K562 (cell line): ENCODE measurements around the gene ST6GALNAC1. TPM values are rescaled to one million over a fixed set of nuclear protein-coding genes. Genes with fewer than 3 reads are reported as not detected.
A peak's percentile ranks its signal among the peaks of the same experiment; 100 is the strongest.

Experiments used
- ARID2 ChIP-seq: fragments of 450-650 bp; IDR thresholded peaks from 2 replicates; pipeline ENCODE4 v1.6.1; 2017; ENCODE audit warnings: antibody characterized with exemption, mild to moderate bottlenecking
- CEBPB ChIP-seq: fragments of 450-650 bp; IDR thresholded peaks from 2 replicates; pipeline ENCODE4 v1.6.1; 2016; ENCODE audit warnings: missing genetic modification characterization, missing compliant biosample characterization
- CTCF ChIP-seq, 3 experiments: IDR thresholded peaks in 2 of 3; conservative IDR thresholded peaks in 1 of 3; 2 replicates each; pipeline ENCODE4 v1.5.1; 2011 to 2012; ENCODE audit warnings: low read length in 3 of 3, mild to moderate bottlenecking in 3 of 3, control low read depth in 2 of 3, improper control_type of control experiment in 1 of 3, inconsistent platforms in 1 of 3, low read depth in 1 of 3, mixed read lengths in 1 of 3, moderate library complexity in 1 of 3; ENCODE audit not compliant: insufficient read depth in 2 of 3
- CXXC5 ChIP-seq: fragments of 250-450 bp; sonication (Bioruptor Pico); IDR thresholded peaks from 2 replicates; pipeline ENCODE4 v1.8.0; 2022; ENCODE audit warnings: inconsistent platforms, mild to moderate bottlenecking, moderate library complexity
- DDX20 ChIP-seq: fragments of 450-650 bp; IDR thresholded peaks from 2 replicates; pipeline ENCODE4 v1.6.1; 2016; ENCODE audit warnings: missing genetic modification characterization, low read depth, mild to moderate bottlenecking, missing compliant biosample characterization, moderate library complexity
- FOXA3 ChIP-seq, 2 experiments: fragments of 450-650 bp in 1 of 2; sonication (generic) in 1 of 2; formaldehyde crosslinking; IDR thresholded peaks in 1 of 2; conservative IDR thresholded peaks in 1 of 2; 2 replicates each; pipeline versions ENCODE4 v1.4.0 to v1.8.0; 2020 to 2022; ENCODE audit warnings: mild to moderate bottlenecking in 2 of 2, missing genetic modification reagents in 1 of 2
- MBD1 ChIP-seq: fragments of 250-450 bp; sonication (Bioruptor Pico); IDR thresholded peaks from 2 replicates; pipeline ENCODE4 v1.8.0; 2022; ENCODE audit warnings: inconsistent platforms
- PURB ChIP-seq: sonication (generic); formaldehyde crosslinking; IDR thresholded peaks from 2 replicates; pipeline ENCODE4 v1.9.0; 2021; ENCODE audit warnings: low read depth, mild to moderate bottlenecking, missing genetic modification reagents
- RBM34 ChIP-seq: fragments of 200-400 bp; formaldehyde crosslinking; IDR thresholded peaks from 2 replicates; pipeline ENCODE4 v1.6.1; 2018; ENCODE audit warnings: low read length, borderline replicate concordance; ENCODE audit not compliant: insufficient read depth
- RNF219 ChIP-seq: fragments of 250-450 bp; sonication (Bioruptor Pico); IDR thresholded peaks from 2 replicates; pipeline ENCODE4 v1.5.0; 2022; ENCODE audit warnings: mild to moderate bottlenecking
- SMC3 ChIP-seq: conservative IDR thresholded peaks from 2 replicates; pipeline ENCODE4 v1.6.1; 2011; ENCODE audit warnings: low read depth, low read length, improper control_type of control experiment; ENCODE audit not compliant: insufficient read depth
- TFAP4 ChIP-seq: sonication (generic); formaldehyde crosslinking; IDR thresholded peaks from 2 replicates; pipeline ENCODE4 v1.8.0; 2022; ENCODE audit warnings: missing genetic modification reagents, mild to moderate bottlenecking, moderate library complexity, borderline replicate concordance
- TSC22D4 ChIP-seq: fragments of 450-650 bp; IDR thresholded peaks from 2 replicates; pipeline ENCODE4 v1.6.1; 2016; ENCODE audit warnings: missing genetic modification characterization, missing biosample characterization, control low read depth
- ZBTB12 ChIP-seq: fragments of 250-450 bp; sonication (Bioruptor Pico); IDR thresholded peaks from 2 replicates; pipeline ENCODE4 v1.4.0; 2020
- ZNF239 ChIP-seq: fragments of 250-450 bp; sonication (Bioruptor Pico); IDR thresholded peaks from 2 replicates; pipeline ENCODE4 v1.4.0; 2020; ENCODE audit warnings: mild to moderate bottlenecking
- ZNF507 ChIP-seq: conservative IDR thresholded peaks from 2 replicates; pipeline ENCODE4 v1.6.1; 2017; ENCODE audit warnings: missing genetic modification characterization, missing compliant biosample characterization
- ZNF740 ChIP-seq, 3 experiments: fragments of 200-800 bp in 1 of 3; sonication (Bioruptor generic) in 1 of 3; sonication (generic) in 1 of 3; formaldehyde crosslinking in 1 of 3; IDR thresholded peaks; 2 replicates each; pipeline versions ENCODE4 v1.6.1 to v1.8.0; 2016 to 2022; ENCODE audit warnings: mild to moderate bottlenecking in 2 of 3, missing compliant biosample characterization in 2 of 3, missing genetic modification characterization in 2 of 3, missing genetic modification reagents in 1 of 3
- polyA plus RNA-seq, 8 experiments: library from polyadenylated mRNA; depleted of rRNA in 4 of 8; stranded (reverse) in 5 of 8; unstranded in 3 of 8; fragments of >200 nt; fragmentation: Nextera tagmentation in 2 of 8; fragmentation: Illumina TruSeq in 1 of 8; extraction: Ambion mirVana in 2 of 8; extraction: Trizol in 1 of 8; gene quantifications; 2 replicates each; pipeline versions ENCODE4 v1.2.1 to v1.2.3, GENCODE V29; 2011 to 2014; ENCODE audit warnings: inconsistent platforms in 1 of 8, missing spikeins in 1 of 8
- total RNA-seq, 7 experiments: library from RNA; depleted of rRNA in 6 of 7; stranded (reverse); fragments of >200 nt in 6 of 7; fragmentation: Illumina TruSeq in 2 of 7; extraction: Trizol in 2 of 7; gene quantifications; 2 replicates each; pipeline versions ENCODE4 v1.2.1 to v1.2.3, GENCODE V29; 2011 to 2021; ENCODE audit warnings: low replicate concordance in 1 of 7

The ST6GALNAC1 gene
- total and polyA plus RNA-seq, 9 of the 15 experiments (the other 6 are each of a cell fraction or from before 2014, with no cell fraction given): 20.6 to 68.4 (median 50.5) TPM

GRCh38 chr17:76683011-76683755 lies 39.6 kb upstream of the ST6GALNAC1 start (continued):
- TF ChIP-seq TFAP4 (peak; percentile 34; the same call in 1 of the 2 replicates), RNF219 (CRISPR knock-in tag) (no peak), ARID2 (no peak), DDX20 (tag) (no peak), RBM34 (no peak), MBD1 (no peak), CEBPB (tag) (no peak), CXXC5 (CRISPR knock-in tag) (no peak), ZNF740 (CRISPR knock-in tag; IDR thresholded peaks at IDR 0.05) (no peak), ZNF740 (tag; IDR thresholded peaks at IDR 0.05) (no peak), FOXA3 (CRISPR knock-in tag; conservative IDR thresholded peaks at IDR 0.05 in 1 of 2, IDR thresholded peaks at IDR 0.05 in 1 of 2) (no peak), ZNF507 (no peak), ZBTB12 (CRISPR knock-in tag) (no peak), PURB (CRISPR knock-in tag) (no peak), ZNF239 (CRISPR knock-in tag) (no peak), CTCF (IDR thresholded peaks at IDR 0.05 in 2 of 3, conservative IDR thresholded peaks at IDR 0.05 in 1 of 3; ENCODE audit: insufficient read depth in 2 of 3, low read depth in 1 of 3, low read length in 3 of 3) (peak; percentile 69 to 88 (median 70)), SMC3 (peak; percentile 23; the same call in 1 of the 2 replicates), TSC22D4 (no peak)
